RWPE2 (cell line): ENCODE data around the gene RPRML.
A peak's percentile ranks its signal among the peaks of the same experiment; 100 is the strongest.
"Not testable (repeated sequence)": the region's sequence is repeated elsewhere in the genome, so short reads cannot be mapped to it uniquely, and the experiment has no call there.

Experiments
- ATAC-seq: fragments of 200-7000 bp; cut with Tn5 transposase; 3 replicates; pipeline ENCODE4 v1.9.1; 2021; ENCODE audit warnings: low read depth
- DNase-seq: peaks from one replicate; pipeline ENCODE4 v3.0.0-alpha.2; 2020; ENCODE audit warnings: low spot score
- H3K27ac ChIP-seq: fragments of 450-650 bp; 2 replicates; pipeline ENCODE4 v1.5.1; 2017; ENCODE audit warnings: mild to moderate bottlenecking; ENCODE audit not compliant: poor library complexity, severe bottlenecking
- H3K27me3 ChIP-seq: fragments of 250-450 bp; sonication (Bioruptor Pico); 2 replicates; pipeline ENCODE4 v1.5.1; 2021; ENCODE audit warnings: mild to moderate bottlenecking, moderate library complexity; ENCODE audit not compliant: insufficient read depth, poor library complexity, severe bottlenecking
- H3K36me3 ChIP-seq: fragments of 250-450 bp; sonication (Bioruptor Pico); 2 replicates; pipeline ENCODE4 v1.5.1; 2020; ENCODE audit warnings: low read depth, mild to moderate bottlenecking, moderate library complexity
- H3K4me1 ChIP-seq: fragments of 250-450 bp; sonication (Bioruptor Pico); 2 replicates; pipeline ENCODE4 v1.5.1; 2021; ENCODE audit warnings: mild to moderate bottlenecking, moderate library complexity; ENCODE audit not compliant: insufficient read depth, poor library complexity, severe bottlenecking
- H3K4me3 ChIP-seq: fragments of 250-450 bp; sonication (Bioruptor Pico); 2 replicates; pipeline ENCODE4 v1.5.1; 2021; ENCODE audit warnings: mild to moderate bottlenecking, moderate library complexity; ENCODE audit not compliant: severe bottlenecking
- H3K9me3 ChIP-seq: fragments of 250-450 bp; sonication (Bioruptor Pico); 2 replicates; pipeline ENCODE4 v1.5.1; 2021; ENCODE audit warnings: mild to moderate bottlenecking, moderate library complexity; ENCODE audit not compliant: severe bottlenecking
- TF ChIP-seq, protein P1 (sequence below): fragments of 450-650 bp; IDR thresholded peaks from one replicate; pipeline ENCODE4 v1.5.1; 2017; ENCODE audit warnings: mild to moderate bottlenecking, moderate library complexity; ENCODE audit not compliant: poor library complexity, severe bottlenecking

RPRML gene

DNA sequence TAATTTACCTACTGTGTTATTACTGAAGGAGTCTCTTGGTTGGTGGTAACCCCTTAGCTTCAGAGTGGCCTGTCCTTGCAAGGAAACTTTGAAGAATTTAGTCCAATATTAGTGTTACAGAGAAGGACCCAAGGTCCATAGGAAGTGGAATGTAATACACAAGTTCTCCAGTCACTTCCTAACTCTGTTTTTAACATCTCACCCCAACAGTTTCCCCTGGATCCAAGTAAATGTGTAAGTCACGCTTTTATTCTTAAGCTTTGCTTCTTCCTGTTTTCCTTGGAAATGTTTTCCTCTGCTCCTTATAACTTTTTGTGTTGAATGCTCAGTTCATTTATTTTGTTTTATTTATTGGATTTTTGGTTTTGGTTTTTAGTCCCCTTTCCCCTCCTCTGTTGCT is 25.9 kb upstream of the RPRML start:
- DNase-seq (no peak), ATAC-seq (no peak)
- TF ChIP-seq, protein P1, sequence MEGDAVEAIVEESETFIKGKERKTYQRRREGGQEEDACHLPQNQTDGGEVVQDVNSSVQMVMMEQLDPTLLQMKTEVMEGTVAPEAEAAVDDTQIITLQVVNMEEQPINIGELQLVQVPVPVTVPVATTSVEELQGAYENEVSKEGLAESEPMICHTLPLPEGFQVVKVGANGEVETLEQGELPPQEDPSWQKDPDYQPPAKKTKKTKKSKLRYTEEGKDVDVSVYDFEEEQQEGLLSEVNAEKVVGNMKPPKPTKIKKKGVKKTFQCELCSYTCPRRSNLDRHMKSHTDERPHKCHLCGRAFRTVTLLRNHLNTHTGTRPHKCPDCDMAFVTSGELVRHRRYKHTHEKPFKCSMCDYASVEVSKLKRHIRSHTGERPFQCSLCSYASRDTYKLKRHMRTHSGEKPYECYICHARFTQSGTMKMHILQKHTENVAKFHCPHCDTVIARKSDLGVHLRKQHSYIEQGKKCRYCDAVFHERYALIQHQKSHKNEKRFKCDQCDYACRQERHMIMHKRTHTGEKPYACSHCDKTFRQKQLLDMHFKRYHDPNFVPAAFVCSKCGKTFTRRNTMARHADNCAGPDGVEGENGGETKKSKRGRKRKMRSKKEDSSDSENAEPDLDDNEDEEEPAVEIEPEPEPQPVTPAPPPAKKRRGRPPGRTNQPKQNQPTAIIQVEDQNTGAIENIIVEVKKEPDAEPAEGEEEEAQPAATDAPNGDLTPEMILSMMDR, result no peak
- Histone ChIP-seq H3K27ac (no peak overlapping the region), H3K4me3 (no peak overlapping the region), H3K4me1 (no peaks in the 10 kb centered on the region), H3K27me3 (no peaks in the 10 kb centered on the region), H3K36me3 (no peaks in the 10 kb centered on the region), H3K9me3 (no peaks in the 10 kb centered on the region)

DNA sequence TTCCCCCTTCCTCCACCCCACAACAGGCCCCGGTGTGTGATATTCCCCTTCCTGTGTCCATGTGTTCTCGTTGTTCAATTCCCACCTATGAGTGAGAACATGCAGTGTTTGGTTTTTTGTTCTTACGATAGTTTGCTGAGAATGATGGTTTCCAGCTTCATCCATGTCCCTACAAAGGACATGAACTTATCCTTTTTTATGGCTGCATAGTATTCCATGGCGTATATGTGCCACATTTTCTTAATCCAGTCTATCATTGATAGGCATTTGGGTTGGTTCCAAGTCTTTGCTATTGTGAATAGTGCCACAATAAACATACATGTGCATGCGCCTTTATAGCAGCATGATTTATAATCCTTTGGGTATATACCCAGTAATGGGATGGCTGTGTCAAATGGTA is 24.8 kb upstream of the RPRML start:
- H3K27me3 ChIP-seq, H3K27ac ChIP-seq, ATAC-seq, H3K4me1 ChIP-seq, H3K36me3 ChIP-seq, DNase-seq, H3K9me3 ChIP-seq, H3K4me3 ChIP-seq: not testable (repeated sequence)

DNA sequence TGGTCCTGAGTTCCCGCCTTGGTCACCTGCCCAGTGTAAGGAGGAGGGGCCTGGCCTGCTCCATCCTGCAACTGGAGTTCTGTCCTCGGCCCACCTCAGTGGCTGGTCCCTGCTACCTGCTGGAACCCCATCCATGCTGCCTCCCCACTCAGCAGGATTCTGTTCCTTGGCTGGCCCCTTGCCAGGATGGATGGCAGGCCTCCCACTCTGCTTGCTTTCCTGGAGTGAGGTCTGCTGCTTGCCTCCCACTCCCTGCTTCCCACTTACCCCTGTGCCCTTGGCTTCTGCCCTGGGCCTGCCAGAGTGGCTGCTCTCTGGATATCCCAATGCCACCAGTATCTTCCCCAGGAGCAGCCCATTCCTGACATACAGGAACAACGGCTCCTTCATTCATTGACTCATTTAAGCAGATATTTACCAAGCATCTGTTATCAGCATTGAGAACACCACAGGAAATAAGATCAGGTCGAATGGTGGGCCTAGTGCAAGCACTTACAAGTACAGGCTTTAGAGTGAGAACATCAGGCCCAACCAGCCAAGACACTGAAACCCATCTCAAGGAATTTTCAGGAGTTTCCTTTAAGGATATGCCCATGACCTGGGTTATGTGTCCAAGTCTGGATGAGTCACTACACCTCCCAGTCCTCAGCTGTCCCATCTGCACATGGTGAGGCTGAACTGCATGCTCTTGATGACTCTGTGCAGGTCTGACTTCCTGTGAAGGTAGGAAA is 17.0 kb upstream of the RPRML start:
- Histone ChIP-seq H3K4me3 (no peak overlapping the region), H3K27ac (no peak overlapping the region), H3K36me3 (no peaks in the 10 kb centered on the region), H3K4me1 (no peaks in the 10 kb centered on the region), H3K27me3 (no peaks in the 10 kb centered on the region), H3K9me3 (no peaks in the 10 kb centered on the region)
- TF ChIP-seq, protein P1, result no peak
- ATAC-seq, result peak; percentile 84
- no peak for DNase-seq

DNA sequence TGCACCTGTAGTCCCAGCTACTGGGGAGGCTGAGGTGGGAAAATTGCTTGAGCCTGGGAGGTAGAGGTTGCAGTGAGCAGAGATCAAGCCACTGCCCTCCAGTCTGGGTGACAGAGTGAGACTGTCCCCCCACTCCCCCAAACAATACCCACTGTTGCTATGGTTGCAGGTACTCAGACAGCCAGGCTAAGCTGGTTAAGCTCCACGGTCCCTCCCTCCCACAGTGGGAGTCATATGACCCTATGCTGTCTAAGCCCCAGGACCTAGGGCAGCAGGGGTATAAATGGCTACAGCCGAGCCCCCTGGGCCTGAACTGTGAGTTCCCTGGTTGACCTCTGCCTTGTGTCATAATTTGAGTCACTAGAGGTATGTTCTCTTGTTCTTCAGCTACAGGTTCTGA is 15.9 kb upstream of the RPRML start:
- Histone ChIP-seq H3K4me1 (no peaks in the 10 kb centered on the region), H3K36me3 (no peaks in the 10 kb centered on the region), H3K4me3 (no peak overlapping the region), H3K9me3 (no peaks in the 10 kb centered on the region), H3K27me3 (no peaks in the 10 kb centered on the region), H3K27ac (no peak overlapping the region)
- DNase-seq, result no peak
- no peak for ATAC-seq
- TF ChIP-seq, protein P1, result no peak

DNA sequence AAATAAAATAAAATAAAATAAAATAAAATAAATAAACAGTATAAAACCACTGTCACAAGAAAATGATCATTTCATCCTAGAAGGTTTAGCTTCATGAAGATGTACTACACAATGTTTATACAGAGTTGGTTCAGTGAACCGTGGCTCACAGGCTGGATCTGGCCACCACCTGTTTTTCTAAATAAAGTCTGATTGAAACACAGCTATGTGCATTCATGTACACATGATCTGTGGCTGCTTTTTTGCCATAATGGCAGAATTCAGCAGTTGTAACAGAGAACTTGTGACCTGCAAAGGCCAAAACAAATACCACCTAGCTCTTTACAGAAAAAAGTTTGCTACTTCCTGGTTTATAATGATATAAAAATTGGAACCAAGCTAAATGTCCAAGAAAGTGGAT is 12.6 kb upstream of the RPRML start:
- ATAC-seq (no peak), DNase-seq (no peak)
- H3K27ac ChIP-seq, result no peak overlapping the region
- H3K9me3 ChIP-seq, result no peaks in the 10 kb centered on the region
- no peaks in the 10 kb centered on the region for H3K36me3 ChIP-seq
- H3K4me1 ChIP-seq, result no peaks in the 10 kb centered on the region
- H3K27me3 ChIP-seq, result no peaks in the 10 kb centered on the region
- no peak overlapping the region for H3K4me3 ChIP-seq
- TF ChIP-seq, protein P1, result no peak
